Hematopoietic multipotent progenitor cell treated with erythropoietin and hydrocortisone succinate and interleukin-3 and kit ligand, for 6 days (in vitro differentiated cells): ENCODE data around the gene GMPR.

Experiments used
- DNase-seq: peaks from one replicate; pipeline ENCODE4 v3.0.0-alpha.2; 2015

The GMPR gene

DNA sequence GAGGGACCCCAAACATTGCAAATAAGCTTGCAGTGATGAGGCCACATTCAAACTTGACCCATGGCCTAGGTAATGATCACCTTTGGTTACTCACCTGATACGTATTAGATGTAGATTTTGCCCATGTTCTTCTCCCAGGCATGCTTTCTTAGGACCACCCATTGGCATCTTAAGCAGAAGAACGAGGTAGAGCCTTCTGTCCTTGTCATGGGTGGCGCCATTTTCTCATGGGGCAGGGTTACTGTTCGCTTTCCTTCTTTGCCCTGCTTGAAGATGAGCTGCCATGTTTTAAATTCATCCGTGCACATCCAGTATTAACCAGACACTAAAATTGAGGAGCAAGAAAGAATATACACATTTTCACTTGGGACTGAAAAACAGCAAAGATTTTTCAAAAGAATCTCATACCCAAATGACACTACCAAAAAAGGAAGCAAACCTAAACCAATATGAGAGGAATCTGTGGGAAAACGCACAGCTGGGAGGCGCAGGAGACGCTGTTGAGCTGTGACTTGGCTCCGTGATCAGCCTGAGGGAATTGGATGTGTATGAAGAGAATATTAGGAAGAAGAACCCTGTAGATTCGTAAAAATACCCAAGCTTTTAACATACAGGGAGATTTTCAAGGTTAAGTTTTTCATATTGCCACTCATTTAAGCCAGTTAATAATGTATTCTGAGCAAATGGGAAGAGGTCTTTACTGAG is 36.6 kb downstream of the GMPR start:
- no peak for DNase-seq

DNA sequence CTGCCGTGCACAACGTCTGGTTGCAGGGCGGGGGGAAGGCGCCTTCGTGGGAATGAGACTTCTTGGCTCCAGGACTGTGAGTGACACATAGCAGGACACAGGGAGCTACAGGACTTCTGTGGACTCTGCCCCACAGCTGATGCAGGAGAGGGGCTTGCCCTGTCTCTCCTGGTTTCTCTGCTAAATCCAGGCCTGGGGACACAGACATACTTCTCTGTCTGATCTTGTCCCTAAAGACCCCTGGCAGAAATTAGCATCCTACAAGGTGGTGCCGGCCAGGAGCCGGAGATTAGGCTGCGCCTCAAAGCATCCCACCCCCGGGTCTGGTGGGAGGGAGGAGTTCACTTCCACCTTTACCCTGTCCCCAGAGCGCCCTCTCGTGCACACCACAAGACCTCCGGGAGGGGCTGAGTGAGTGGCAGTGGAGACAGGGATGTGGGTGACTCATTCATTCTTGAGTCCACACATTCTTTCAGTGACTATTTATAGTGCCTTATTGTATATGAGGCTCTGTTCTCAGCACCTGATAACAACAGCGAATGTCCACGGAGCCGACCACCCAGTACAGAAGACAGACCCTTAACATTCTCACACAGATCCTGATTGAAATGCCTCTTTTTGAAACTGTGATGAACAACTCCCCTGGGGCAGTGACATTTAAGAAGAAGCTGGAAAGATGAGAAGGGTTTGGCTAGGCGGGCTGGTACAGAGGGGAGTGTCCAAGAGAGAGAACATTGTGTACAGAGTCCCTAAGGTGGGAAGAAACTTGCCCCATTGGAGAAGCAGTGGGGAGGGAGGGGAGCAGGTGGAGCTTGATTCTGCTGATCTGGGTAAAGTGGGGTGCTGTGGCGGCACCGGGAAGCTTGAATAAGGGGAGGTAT is 39.0 kb downstream of the GMPR start:
- peak; percentile 87 for DNase-seq

DNA sequence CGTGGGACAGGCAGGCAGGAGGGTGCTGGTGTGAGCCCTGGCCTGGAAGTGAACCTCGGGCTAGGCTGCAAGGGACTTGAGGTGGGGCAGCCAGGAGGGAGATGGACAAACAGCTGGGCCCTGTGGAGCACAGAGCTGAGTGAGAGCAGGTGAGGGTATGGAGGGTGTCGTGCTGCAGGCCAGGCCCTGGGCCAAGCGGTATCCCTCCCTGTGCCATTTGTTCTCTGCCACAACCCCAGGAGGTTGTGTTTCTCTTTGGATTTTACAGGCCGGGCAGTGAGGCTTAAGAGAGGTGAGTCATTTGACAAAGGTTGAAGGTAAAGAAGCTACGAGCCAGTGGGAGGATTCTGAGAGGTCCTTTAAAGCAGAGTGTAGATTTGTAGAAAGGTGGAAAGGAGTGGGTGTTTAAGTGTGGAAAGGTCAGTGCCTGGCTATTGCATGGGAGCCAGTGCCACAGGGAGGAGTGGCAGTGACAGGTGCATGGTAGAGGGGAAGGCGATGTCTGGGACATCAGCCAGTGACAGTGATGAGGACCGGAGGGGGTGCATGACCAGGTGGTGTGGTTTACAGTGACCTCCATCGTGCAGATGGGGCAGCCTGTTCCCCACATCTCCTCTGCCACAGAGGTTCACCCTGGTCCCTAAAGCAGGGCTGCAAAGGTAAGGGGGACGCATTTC is 39.8 kb downstream of the GMPR start:
- DNase-seq: no peak

DNA sequence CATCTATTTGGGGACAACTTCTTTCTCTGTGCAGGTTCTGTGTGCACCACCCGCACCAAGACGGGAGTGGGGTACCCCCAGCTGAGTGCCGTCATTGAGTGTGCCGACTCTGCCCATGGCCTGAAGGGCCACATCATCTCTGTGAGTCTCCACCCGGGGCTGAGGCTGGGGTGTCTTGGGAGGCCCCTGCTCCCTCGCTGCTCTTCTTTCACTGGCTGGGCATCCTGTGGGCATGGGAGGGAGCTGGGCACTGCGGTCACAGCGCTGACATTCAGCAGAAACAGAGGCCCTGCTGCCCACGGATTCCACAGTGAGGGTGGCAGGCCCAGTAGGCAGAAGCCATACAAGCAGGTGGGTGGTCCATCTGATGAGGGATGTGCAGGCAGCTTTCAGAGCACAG is 40.4 kb downstream of the GMPR start:
- DNase-seq: no peak

DNA sequence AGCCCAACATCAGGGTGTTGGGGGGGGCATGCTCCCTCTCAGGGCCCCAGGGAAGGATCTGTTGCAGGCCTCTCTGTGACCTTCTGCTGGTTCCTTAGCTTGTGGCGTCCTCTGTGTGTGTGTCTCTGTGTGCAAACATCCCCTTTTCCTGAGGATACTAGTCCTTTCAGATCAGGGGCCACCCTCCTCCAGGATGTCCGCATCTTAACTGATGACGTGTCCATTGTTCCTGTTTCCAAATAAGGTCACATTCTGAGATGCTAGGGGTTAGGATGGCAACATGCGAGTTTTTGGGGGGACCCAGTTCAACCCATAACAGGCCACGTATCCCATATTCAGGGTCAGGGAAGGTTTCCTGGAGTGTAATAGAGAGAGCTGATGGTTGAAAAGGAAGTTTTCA is 40.9 kb downstream of the GMPR start:
- no peak for DNase-seq

DNA sequence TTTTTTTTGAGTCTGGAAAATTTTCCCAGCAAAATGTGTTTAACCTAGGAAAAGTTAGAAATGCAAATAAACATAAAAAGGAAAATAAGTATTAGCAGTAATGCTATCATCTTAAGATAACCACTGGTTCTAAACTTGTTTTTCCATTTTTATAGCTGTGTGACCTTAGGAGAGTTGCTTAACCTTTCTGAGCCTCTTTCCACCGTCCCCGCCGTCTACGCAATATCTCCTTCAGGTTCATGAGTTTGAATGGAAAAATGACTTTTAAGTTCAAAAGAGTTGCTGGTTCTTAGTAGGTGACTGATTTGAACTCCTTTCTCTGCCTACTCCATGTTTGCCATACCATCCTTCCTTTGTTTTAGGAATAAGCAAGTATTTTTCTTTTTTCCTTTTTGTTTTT is 44.0 kb downstream of the GMPR start:
- DNase-seq: no peak

DNA sequence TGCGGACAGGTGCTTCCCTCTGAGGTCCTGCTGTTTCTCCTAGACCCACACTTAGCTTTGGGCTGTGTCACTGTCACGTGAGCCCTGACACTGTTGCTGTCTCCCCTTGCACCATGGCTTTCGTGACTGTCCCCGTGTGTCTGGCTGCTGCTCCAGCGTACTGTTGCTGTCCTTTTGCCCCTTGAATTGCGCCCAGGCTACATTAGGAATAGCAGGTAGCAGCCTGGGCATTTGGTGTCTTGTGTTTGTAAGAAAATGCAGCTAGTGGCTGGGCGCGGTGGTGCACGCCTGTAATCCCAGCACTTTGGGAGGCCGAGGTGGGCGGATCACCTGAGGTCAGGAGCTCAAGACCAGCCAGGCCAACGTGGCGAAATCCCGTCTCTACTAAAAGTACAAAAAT is 46.1 kb downstream of the GMPR start:
- no peak for DNase-seq

DNA sequence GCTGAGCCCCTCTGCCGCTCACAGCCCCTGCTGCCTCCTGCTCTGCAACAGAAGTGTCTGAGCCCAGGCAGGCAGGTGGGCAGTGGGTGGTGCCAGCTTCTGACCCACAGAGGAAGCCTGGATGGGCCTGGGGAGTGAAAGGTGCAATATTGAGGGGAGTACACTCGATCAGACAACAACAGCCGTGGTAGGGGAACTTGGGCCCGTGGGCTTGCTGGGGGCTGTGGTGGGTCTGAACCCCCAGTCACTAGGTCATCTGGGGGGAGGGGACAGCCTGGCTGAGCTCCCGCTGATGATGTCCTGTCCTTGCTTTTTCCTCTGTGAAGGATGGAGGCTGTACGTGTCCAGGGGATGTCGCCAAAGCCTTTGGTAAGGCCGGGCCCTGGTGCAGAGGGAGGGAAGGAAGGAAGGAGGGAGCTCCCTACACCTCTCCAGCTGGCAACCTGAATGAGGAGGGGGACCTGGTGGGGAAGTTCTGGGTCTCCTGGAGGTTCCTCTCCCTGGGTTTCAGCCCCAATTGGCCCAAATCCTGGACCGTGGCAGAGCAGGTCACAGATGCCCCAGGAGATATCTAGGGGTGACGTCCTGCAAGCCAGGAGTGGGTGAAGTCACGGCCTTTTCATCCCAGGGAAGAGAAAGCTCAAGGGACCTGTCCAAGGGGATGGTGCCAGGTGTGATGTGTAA is 47.2 kb downstream of the GMPR start:
- no peak for DNase-seq

DNA sequence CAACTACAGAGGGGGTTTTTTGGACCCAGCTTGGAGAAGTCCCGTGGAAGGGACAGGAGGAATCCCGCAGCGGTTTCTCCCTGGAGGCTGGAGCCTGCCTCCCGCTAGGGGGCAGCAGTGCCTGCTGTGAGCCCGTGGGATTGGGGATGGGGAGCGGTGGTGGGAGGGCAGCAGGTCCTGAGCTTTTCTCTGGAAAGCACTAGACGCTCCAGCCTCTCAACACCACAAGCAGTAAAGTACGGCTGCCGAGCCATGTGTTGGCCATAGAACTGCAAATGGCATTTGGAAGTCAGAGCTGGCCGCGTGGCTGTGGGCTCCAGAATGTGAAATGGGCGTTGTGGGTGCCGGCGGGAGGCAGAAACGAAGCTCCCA is 47.8 kb downstream of the GMPR start:
- DNase-seq: no peak

DNA sequence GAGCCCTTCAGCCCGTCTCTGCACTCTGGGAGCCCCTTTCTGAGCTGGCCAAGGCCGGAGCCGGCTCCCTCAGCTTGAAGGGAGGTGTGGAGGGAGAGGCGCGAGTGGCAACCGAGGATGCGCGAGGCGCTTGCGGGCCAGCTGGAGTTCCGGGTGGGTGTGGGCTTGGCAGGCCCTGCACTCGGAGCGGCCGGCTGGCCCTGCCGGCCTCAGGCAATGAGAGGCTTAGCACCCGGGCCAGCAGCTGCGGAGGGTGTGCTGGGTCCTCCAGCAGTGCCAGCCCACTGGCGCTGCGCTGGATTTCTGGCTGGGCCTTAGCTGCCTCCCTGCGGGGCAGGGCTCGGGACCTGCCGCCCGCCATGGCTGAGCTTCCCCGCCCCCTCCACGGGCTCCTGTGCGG is 49.8 kb downstream of the GMPR start:
- no peak for DNase-seq

DNA sequence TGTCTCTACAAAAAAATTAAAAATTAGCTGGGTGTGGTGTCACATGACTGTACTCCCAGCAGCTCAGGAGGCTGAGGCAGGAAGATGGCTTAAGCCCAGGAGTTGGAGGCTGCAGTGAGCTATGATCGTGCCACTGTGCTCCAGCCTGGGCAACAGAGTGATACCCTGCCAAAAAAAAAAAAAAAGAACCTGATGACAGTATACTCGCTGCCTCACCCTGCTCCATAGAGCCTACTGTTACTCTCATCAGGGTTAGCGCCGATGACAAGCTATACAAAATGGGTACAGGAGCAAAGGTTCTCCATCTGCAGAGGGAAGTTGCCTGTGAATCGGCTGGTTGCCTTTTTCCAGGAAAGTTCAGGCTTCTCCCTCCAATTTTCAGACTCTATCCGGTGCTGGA is 53.4 kb downstream of the GMPR start:
- no peak for DNase-seq

DNA sequence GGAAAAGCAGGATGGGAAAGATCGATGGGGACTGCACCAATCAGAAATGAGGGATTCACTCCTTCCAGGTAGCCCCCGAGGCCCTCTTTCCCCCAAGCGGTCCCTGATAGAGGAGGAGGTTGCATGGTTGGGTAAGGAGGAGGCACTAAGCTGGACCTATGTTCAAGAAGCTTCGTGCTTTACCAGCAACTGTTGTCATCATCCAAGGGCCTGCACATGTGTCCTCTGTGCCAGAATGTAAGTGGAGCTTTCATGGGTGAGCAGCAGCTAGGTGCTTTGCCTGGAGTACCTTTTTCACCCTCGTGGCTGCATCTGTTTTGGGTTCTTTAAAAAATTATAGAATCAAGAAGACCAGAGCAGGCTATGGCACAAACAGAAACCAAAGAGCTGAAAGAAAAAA is 54.0 kb downstream of the GMPR start:
- no peak for DNase-seq

DNA sequence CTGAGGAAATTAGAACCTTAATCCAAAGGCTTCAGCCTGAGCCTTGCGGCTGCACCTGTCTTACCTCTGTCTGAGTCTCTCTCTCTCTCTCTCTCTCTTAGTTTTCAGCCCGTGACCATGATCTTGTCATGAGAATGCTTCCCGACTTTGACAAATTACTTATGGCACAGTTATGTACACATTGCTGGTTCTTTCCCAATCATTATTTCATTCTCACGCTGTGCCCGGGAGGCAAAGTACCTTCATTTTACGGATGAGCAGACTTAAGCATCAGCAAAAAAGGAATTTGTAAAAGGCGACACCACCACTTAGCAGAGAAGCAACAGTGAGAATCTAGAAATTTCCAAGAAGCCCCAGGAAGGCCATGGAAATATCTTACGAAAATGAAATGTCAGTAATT is 54.6 kb downstream of the GMPR start:
- no peak for DNase-seq

DNA sequence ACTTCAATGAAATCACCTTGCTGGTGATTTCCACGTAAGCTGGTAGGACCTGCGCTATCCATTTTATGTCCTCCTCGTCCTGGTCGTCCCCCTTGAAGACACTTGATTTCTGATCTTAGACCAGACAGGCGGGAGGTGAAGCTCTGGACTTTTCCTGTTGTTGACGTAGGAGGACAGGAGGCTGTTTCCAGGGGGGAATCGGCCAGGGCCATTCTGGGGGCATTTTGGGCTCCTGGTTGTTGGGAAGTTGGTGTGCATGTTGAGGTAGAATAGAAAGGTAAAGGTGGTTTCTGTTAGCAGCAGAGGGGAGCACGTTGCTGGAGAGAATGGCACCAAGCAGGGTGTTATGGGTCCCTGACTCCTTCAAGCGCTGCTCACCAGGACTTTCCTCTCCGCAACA is 56.0 kb downstream of the GMPR start:
- no peak for DNase-seq

DNA sequence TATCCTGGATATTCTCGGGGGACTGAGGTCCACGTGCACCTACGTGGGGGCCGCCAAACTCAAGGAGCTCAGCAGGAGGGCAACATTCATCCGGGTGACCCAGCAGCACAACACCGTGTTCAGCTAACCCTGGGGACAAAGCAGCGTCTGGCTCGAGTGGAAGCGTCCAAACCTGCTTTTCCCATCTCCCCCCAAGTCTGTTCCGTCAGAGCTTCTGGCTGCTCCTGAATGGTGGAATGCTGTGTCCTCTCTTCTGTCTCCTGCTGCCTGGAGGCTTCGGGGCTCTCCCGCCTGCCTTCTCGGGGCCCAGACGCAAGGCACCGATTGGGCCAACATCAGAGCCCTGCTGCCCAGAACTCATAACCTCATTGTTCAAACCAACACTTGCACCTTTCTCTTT is 56.7 kb downstream of the GMPR start:
- no peak for DNase-seq

DNA sequence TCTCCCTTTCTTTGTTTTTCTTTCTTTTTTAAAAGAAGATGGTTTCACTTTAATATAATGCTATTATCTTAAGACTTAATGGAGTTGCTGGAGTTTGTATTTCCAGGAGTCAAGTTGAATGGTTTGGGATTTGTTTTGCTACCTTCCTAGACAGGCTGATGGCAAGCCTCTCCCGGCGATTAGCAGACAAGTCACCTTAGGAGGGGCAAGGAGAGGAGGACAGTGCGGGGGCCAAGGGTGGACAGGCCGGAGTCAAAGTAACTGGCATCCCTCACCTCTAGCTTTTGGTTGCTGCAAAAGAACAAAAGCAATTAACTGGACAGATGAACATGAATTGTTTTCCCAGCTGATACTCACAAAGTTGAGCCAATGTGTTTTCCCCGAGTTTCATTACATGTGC is 57.1 kb downstream of the GMPR start:
- no peak for DNase-seq

DNA sequence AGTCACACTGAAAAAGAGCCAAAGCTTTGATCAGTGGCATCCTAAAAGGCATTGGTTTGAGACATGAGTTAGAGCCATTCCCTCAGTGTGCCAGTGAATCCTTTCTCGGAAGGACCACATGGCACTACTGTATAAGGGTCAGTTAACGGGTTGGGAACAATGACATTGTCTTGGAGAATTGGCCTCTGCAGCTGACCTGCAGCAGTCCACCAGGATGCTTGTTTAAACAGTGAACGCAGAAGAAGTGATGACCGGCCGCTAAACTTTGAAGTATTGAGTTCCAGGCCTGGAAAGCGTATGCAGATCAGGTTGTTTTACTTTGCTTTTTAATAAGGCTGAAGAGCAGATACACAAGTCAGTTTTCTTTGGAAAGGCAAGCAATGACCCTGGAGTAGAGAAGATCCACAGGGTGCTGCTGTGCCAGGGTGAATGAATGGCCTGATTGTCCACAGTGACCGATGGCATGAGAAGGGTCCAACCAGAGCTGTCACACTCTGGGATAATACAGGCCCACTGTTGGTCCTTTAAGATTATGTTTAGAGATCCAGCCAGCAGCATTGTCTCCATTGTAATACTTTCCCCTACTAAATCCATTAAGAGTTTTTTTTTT is 57.8 kb downstream of the GMPR start:
- no peak for DNase-seq

DNA sequence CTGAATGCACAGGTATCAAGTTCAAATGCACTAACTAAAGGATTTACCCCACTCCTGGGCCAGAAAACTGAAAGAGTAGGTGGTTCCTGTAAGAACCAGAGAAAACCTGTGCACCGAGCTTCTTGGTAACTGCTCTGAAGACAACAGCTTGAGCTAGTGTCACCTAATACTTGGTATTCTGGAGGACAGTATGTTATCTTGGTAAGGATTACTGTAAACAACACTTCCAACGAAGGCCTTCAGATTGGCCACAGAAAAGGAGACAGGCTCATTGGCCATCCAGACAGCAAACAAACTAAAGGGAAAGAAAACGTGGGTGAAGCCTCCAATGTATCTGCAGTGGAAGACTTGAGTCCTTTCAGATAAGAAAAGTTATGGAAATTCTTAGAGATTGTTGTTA is 61.5 kb downstream of the GMPR start:
- no peak for DNase-seq

DNA sequence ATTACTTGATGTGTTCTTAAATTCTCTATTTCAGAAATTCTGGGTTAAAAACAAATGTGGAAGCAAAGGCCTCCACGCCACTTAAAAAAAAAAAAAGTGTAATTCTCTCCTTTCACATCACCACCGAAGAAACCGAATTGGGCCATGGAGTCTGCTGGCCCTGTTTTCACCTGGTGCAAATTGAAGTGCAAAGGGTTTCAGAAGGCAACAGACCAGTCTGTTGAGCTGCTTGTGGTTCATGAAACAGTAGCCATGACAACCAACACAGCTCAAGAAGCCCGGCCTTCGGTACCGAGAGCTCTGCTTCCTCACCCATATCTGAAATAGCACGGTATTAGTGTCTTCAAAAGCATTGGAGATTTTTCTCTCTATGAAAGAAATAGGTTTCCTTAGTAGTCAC is 63.1 kb downstream of the GMPR start:
- no peak for DNase-seq

DNA sequence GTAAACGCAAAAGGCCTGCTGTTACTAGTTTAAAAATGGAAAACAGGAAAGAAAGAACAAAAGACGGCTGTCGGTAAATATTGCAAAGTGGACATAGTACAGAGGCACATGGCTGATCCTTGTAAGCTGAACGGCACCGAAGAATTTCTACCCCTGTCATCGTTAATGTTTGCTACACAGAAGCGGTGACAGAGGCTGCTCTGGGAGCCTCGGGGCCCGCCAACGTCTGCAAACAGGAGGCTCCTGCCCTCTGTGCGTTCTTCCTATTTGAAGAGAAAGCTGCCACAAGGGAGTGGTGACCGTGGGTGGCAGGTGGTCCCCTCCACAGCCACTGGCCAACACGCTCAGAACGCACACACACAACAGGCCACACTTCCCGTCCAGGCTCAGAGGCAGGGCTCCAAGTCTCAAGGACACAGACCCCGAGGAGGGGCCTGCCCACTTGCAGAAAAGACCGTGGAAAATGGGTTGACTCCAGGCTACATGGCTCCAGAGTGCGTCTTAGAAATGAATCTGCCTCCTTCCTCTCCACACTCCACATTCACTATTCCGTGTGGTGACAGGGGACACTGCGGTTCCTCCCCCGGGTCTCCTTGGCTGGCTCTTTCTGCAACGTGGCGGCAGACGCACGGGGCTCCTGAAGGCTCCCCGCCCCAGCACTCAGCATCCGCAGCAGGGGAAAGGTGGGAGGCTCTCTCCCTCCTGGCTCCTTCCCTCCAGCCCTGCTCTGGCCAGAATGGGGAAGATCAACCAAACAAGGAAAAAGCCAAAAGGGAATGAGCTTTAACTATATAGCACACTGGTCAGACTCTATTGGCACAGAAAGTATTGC is 64.5 kb downstream of the GMPR start:
- DNase-seq: no peak

DNA sequence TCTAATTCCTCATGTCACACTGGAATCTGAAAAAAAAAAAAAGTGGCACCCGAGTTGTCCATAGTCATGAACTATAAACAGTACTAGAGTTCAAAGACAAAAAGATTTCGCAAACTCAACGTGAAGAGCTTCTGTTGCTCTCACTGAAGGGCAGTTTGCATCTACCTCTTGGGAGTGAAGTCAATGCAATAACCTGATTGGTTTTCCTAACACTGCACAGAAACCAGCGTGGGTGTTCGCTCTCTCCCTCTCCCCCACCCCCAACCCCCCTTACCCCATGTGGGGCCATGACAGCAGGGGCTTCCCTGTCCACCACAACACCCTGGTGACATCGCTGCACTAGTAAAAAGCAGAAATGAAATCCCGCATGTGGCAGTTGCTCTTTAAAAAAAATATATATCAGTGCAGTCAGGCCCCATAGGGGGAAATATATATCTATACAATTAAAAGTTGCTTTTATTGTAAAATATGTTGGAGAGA is 66.9 kb downstream of the GMPR start:
- DNase-seq: peak; percentile 16

DNA sequence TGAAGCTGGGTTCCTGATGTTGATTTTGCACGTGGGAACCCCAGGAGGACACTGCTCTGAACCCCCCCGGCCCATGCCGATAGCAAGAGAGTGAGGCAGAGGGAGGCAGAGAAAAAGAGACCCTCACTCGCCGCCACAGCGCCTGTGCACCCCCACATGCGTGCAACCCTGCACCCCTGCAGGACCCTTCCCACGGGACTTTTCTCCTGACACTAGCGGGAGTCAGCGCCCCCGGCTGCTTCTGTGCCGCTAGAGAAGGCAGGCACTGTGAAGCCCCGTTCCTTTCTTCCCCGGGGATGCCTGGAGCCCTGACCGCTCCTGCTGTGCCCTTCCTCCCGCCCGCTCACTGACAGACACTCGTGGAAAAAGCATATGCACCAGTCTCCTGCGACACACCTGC is 67.4 kb downstream of the GMPR start:
- DNase-seq: no peak
